SK-N-SH (cell line): ENCODE results near the gene BCL11B.

ENCODE experiments used
- RFX5 ChIP-seq: IDR thresholded peaks from 2 replicates; pipeline ENCODE4 v1.6.1; 2012; ENCODE audit warnings: mild to moderate bottlenecking, improper control_type of control experiment, low read length
- TEAD4 ChIP-seq: IDR thresholded peaks from 2 replicates; pipeline ENCODE4 v1.4.0; 2012; ENCODE audit warnings: mild to moderate bottlenecking, borderline replicate concordance; ENCODE audit not compliant: insufficient read depth
- TF ChIP-seq, protein P1 (sequence below): fragments of 200-600 bp; sonication (generic); IDR thresholded peaks from 2 replicates; pipeline ENCODE4 v1.6.1; 2017; ENCODE audit warnings: antibody characterized with exemption, mild to moderate bottlenecking, moderate library complexity
- TF ChIP-seq, protein P2 (sequence below): fragments of 150-350 bp; IDR thresholded peaks from 2 replicates; pipeline ENCODE4 v1.6.1; 2017; ENCODE audit warnings: antibody characterized with exemption, low read length, low read depth, borderline replicate concordance
- TF ChIP-seq, protein P3 (sequence below): IDR thresholded peaks from 2 replicates; pipeline ENCODE4 v1.4.0; 2012; ENCODE audit warnings: low read depth, borderline replicate concordance
- TF ChIP-seq, protein P4 (sequence below): IDR thresholded peaks from 2 replicates; pipeline ENCODE4; 2012

DNA sequence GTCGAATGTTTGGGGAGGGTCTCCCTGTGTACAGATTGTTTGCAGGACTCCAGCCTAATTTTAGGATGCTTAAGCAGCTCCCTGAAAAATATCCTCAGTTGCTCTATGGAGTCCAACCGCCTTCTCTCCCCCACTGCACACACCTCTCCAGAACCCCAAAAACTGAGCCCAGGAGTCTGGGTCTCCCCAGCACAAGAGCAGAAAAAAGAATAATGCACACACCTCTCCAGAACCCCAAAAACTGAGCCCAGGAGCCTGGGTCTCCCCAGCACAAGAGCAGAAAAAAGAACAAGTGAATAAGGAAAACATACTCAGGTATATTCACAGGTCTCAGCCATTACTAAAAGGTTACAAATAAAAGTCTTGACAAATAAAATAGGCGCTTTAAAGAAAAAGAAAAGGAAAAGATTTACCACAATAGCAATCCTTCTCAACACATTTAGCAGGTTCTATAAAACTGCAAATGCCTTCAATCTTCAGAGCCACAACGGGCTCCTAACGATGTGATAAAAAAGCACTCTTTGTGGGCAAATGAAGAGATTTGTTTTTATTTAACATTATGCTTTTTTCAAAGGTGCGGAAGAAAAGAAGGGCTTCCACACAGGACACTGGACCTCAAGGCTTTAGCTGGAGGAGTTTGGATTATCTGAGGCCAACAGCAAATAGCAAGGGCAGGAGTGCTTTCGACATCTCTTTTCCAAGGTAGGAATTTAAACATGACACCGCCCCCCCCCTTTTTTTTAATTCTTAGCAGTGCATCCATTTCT is 8.2 kb downstream of the BCL11B start:
- TF ChIP-seq, protein P1, sequence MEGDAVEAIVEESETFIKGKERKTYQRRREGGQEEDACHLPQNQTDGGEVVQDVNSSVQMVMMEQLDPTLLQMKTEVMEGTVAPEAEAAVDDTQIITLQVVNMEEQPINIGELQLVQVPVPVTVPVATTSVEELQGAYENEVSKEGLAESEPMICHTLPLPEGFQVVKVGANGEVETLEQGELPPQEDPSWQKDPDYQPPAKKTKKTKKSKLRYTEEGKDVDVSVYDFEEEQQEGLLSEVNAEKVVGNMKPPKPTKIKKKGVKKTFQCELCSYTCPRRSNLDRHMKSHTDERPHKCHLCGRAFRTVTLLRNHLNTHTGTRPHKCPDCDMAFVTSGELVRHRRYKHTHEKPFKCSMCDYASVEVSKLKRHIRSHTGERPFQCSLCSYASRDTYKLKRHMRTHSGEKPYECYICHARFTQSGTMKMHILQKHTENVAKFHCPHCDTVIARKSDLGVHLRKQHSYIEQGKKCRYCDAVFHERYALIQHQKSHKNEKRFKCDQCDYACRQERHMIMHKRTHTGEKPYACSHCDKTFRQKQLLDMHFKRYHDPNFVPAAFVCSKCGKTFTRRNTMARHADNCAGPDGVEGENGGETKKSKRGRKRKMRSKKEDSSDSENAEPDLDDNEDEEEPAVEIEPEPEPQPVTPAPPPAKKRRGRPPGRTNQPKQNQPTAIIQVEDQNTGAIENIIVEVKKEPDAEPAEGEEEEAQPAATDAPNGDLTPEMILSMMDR = no peak
- TF ChIP-seq RFX5 = no peak
- TF ChIP-seq TEAD4 = no peak
- TF ChIP-seq, protein P2, sequence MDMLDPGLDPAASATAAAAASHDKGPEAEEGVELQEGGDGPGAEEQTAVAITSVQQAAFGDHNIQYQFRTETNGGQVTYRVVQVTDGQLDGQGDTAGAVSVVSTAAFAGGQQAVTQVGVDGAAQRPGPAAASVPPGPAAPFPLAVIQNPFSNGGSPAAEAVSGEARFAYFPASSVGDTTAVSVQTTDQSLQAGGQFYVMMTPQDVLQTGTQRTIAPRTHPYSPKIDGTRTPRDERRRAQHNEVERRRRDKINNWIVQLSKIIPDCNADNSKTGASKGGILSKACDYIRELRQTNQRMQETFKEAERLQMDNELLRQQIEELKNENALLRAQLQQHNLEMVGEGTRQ = no peak
- TF ChIP-seq, protein P3, sequence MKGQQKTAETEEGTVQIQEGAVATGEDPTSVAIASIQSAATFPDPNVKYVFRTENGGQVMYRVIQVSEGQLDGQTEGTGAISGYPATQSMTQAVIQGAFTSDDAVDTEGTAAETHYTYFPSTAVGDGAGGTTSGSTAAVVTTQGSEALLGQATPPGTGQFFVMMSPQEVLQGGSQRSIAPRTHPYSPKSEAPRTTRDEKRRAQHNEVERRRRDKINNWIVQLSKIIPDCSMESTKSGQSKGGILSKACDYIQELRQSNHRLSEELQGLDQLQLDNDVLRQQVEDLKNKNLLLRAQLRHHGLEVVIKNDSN = no peak
- TF ChIP-seq, protein P4, sequence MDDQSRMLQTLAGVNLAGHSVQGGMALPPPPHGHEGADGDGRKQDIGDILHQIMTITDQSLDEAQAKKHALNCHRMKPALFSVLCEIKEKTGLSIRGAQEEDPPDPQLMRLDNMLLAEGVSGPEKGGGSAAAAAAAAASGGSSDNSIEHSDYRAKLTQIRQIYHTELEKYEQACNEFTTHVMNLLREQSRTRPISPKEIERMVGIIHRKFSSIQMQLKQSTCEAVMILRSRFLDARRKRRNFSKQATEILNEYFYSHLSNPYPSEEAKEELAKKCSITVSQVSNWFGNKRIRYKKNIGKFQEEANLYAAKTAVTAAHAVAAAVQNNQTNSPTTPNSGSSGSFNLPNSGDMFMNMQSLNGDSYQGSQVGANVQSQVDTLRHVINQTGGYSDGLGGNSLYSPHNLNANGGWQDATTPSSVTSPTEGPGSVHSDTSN = no peak
